ENCODE measurements around the gene ZBTB16.

The ZBTB16 gene

GRCh38 chr11:114250993-114251814 lies 191.7 kb downstream of the ZBTB16 start:
- no peak for DNase-seq

- DNase-seq = no peak
These were observed 192.4 kb downstream of the ZBTB16 start for GRCh38 chr11:114251815-114252337.

- DNase-seq = no peak
These were observed 193.3 kb downstream of the ZBTB16 start for GRCh38 chr11:114252767-114253166.

- DNase-seq = no peak
These were observed 194.3 kb downstream of the ZBTB16 start for GRCh38 chr11:114253771-114254170.

DNA sequence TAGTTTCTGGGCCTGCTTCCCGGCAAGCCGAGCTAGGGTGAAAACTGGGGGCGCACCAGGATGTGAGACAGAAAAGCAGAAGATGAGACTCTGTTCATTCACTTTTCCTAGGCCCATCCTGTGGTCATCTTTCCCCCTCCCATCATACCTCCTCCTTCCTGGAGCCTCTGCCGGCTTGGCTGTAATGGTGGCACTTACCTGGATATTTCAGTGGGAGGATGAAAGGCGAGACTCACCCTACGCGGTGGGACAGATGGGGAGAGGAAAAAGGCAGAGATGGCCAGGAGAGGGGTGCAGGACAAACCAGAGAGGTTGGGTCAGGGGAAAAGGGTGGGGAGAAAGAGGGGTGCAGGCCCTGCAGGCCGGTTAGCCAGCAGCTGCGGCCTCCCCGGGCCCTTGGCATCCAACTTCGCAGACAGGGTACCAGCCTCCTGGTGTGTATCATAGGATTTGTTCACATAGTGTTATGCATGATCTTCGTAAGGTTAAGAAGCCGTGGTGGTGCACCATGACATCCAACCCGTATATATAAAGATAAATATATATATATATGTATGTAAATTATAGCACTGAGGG lies 195.1 kb downstream of the ZBTB16 start:
- no peak for DNase-seq

DNA sequence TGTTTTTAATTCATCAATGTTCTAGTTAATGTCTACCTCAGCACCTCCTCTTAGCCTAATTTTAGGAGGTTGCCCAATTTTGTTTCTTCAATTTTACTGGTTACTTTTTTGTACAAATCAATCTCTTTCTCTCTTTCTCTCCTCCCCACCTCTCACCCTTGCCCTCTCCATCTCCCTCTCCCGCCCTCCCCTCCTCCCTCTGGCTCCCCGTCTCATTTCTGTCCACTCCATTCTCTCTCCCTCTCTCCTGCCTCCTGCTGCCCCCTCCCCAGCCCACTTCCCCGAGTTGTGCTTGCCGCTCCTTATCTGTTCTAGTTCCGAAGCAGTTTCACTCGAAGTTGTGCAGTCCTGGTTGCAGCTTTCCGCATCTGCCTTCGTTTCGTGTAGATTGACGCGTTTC lies 195.8 kb downstream of the ZBTB16 start:
- DNase-seq = no peak

GRCh38 chr11:114256176-114256966 lies 196.9 kb downstream of the ZBTB16 start:
- DNase-seq = no peak

DNA sequence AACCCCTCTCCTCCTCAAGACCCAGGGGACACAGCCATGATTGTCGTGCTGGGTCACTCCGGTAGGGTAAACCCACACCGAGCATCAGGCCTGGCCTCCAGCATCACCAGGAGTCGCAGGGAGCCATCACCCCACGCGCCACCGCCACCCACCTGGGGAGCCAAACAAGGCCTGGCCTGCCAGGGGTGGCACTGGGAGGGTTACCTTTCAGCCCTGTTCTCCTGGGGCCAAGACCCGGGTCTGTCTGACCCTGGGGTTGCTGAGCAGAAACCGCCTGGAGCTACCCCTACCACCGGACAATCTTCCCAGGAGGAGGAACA lies 197.4 kb downstream of the ZBTB16 start:
- DNase-seq = no peak

DNA sequence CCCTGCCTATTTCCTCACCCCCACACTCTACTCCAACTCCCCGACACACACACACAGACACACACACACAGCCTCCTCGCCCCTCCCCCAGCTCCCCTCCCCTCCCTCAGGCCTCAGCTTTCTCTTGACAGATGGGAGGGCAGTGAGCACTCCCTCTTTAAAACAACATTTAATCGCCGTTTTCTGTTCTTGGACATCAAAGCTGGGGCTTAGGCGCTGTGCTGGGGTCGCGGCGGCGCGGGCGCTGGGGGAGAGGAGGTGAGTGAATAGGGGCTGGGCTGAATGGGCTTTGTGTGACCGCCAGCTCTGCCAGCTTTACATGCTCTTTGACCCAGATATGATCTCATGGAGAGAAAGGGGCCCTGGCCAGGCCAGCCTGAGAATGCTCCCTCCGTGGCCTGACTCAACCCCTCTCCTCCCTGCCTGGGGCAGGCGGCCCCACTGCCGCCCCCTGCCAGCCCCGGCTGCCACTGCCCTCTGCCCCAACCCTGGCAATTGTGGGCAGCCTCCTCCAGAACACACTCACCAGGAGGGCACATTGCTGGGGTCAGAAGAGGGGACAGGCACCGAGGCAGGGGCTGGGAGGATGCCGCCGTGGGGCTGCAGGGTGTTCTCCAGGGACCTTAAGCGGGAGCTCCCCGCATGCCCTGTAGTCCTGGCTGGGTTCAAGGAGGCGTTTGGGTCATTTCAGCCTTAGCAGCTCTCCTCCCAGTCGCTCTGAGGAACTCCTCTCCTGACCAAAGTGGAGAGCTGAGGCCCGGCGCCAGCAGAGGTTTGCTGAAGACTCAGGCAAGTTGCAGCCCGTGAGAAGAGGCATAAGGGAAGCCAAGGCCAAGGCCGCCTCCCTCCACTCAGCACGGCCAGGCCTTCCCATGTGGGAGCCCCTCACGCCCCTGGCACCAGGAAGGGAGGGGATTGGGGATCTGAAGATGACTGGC lies 198.4 kb downstream of the ZBTB16 start:
- DNase-seq = no peak

- no peak for DNase-seq
These were observed 199.2 kb downstream of the ZBTB16 start for GRCh38 chr11:114258696-114259095.

- DNase-seq = no peak
These were observed 199.6 kb downstream of the ZBTB16 start for GRCh38 chr11:114259124-114259526.

- no peak for DNase-seq
These were observed 200.1 kb downstream of the ZBTB16 start for GRCh38 chr11:114259551-114259983.

DNA sequence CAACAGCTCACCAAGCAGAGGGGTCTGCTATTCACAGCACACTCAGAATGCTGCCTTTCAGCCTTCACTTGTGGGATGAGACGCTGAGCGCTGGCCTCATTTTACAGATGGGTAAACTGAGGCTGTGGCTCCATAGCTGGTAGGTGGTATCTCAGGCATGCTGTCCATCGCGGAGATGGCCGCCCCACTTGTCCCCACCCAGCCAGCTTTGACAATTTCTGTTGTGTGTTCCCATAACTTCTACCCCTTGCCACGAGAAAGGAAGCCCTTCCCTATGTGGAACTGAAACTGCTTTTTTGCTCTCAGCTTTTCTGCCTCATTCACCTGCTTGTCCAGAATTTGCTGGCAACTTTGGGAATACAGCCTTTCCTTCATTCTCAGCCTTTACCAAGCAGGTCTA lies 200.6 kb downstream of the ZBTB16 start:
- DNase-seq = no peak

DNA sequence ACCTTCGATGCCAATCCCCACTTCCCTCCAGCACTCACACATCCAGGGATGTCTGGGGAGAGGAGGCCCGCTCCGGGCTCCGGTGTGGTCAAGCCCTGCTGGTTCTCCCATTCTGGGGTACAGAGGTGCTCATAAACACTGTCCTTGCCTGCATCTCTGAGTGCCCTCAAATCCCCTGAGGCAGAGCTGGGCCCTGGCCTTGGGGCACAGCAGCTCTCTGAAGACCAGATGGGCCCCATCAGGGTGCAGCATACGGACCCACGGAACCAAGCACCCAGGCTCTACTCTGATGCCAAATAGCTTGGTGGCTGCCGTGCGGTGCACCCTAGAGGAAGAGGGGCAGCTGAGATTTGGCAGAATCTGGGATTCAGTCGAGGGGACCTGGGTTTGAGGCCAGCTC lies 201.0 kb downstream of the ZBTB16 start:
- DNase-seq = no peak

DNA sequence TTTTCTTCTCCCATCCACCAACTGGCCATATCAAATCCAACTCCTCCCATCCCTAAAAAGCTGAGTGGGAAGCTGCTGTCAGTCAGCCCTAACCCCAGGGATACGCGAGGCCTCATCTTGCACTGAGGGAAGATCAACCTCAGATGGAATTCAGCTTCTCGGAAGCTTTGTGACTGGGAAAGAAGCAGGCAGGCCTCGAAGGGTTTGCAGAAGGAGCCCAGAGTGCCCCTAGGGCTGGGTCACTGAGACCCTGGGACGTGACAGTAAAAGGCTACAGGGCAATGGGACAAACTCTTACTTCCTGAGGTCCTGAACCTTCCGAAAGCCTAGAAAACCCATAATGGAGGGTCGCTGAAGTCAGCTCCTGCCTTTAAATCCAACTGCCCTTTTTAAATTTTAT lies 202.3 kb downstream of the ZBTB16 start:
- DNase-seq = no peak

- DNase-seq = no peak
These were observed 203.4 kb downstream of the ZBTB16 start for GRCh38 chr11:114262681-114263512.

DNA sequence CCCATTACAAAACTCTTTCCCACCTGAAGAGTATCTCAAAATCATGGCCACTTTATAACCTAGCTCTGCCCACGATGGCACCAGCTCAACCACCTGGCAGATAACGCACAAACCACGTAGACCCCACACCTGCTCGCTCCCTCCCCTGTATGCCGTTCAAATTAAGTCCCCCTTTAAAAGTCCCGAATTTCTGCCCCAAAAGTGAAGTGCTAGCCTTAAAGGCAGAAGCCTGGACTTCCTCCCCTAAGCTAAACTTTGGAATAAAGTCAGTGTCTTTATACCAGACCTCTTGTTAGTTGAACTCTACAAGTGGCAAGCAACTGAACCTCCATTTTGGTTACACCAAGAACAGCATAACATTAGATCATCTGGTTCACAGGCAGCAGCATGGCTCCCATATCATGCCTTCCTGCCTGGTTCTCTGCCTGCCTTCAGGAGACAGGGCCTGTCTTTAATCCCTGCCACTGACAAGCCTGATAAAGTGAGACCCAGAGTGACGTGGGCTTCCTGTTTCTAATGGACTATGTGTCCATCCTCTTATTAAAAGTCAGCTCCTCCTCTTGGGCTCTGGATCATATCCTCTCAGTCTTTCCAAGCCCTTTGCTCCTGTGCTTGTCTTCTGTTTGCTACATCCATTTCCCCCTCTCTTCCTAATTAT lies 204.1 kb downstream of the ZBTB16 start:
- DNase-seq = no peak

DNA sequence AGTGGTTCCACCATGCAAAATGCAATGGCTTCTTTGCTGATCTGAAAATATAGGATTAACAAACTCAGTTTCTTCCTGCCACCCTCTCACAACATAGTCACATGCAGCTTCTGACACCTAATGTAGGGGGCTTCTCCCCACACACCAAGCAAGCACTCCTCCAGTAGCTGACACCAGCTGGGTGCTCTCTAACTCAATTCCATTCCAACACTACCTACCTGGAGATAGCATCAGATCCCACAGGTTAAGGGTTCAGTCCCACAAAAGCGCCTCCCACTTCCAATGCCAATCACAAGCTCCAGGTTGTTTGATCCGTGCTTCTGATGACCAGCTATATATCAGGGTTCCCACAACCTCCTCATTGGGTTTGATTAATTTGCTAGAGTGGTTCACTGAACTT lies 204.9 kb downstream of the ZBTB16 start:
- DNase-seq = no peak

GRCh38 chr11:114265122-114265878 lies 205.8 kb downstream of the ZBTB16 start:
- no peak for DNase-seq

DNA sequence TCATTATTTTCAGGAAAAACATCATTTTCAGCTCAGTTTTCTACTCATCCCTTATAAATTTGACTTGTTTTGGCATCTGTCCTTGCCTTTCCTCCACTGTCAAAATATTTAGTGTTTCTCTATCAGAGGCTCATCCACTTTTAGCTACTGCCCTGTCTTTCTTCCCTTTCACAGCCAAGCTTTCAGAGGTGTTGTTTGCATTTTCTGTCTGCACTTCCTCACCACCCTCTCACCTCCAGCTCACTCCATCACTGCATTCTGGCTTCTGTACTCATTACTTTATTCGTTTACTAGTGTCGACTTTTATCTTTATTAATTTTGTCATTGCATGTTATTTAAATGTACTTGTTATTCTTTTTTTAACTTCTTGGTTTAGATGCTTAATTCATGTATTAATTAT lies 210.0 kb downstream of the ZBTB16 start:
- no peak for DNase-seq

All from activated effector memory CD4-positive, alpha-beta T cell treated with Interleukin-2 at 50 U/mL for 16 hours (primary cell).